GM12878 (cell line): ENCODE results near the gene DEPDC1. TPM values are rescaled to one million over a fixed set of nuclear protein-coding genes. Genes with fewer than 3 reads are reported as not detected.

Experiments
- ATAC-seq: fragments of 200-7000 bp; cut with Tn5 transposase; 3 replicates; pipeline ENCODE4 v1.9.1; 2020; ENCODE audit warnings: mild to moderate bottlenecking, moderate library complexity
- BruUV-seq: library from RNA; stranded (reverse); fragments of 400-500 nt; replicated peaks from 2 replicates; lab custom pipeline; 2021; lab: Mats Ljungman, UMichigan
- CTCF ChIA-PET: fragments of 300-600 bp; sonication (Branson Sonifier 250); formaldehyde crosslinking; extraction: SDS; loops from one replicate; lab custom pipeline; 2021; ENCODE audit warnings: inconsistent platforms; lab: Yijun Ruan, JAX
- POLR2A ChIA-PET: fragments of 350-600 bp; formaldehyde crosslinking; extraction: SDS; loops from one replicate; lab custom pipeline; 2021; ENCODE audit warnings: inconsistent platforms; lab: Charles Lee
- RAD21 ChIA-PET: fragments of 300-600 bp; sonication (Branson Sonifier 250); formaldehyde crosslinking; loops from one replicate; lab custom pipeline; 2023; ENCODE audit warnings: antibody characterized with exemption; ENCODE audit not compliant: unreplicated experiment; lab: Charles Lee
- SMC1A ChIA-PET: fragments of 300-600 bp; sonication (Branson Sonifier 250); formaldehyde crosslinking; loops from one replicate; lab custom pipeline; 2023; ENCODE audit not compliant: unreplicated experiment, uncharacterized antibody; lab: Charles Lee
- DNase-seq: peaks from one replicate; pipeline ENCODE4 v3.0.0-alpha.2; 2011; ENCODE audit warnings: low read depth, low spot score
- FAIRE-seq: peaks from 3 replicates; lab custom pipeline; 2011; peaks lifted over from hg19 to GRCh38; lab: Jason Lieb, UNC
- H2AFZ ChIP-seq: 2 replicates; pipeline ENCODE4 v1.6.0; 2011; ENCODE audit warnings: low read depth, low read length, control low read depth; ENCODE audit not compliant: control insufficient read depth
- H3K27ac ChIP-seq: 2 replicates; pipeline ENCODE4 v1.5.1; 2011; ENCODE audit warnings: control low read depth; ENCODE audit not compliant: control insufficient read depth, insufficient read depth
- H3K27me3 ChIP-seq, 2 experiments: replicated peaks in 1 of 2; 2 replicates each; pipeline versions ENCODE4 v1.6.0 to v1.6.1; 2011; ENCODE audit warnings: low read length in 1 of 2; ENCODE audit not compliant: control insufficient read depth in 2 of 2, insufficient read depth in 2 of 2
- H3K36me3 ChIP-seq, 2 experiments: 2 replicates each; pipeline ENCODE4 v1.5.1; 2011; ENCODE audit warnings: low read length in 1 of 2; ENCODE audit not compliant: control insufficient read depth in 2 of 2, insufficient read depth in 2 of 2
- H3K4me1 ChIP-seq: 2 replicates; pipeline ENCODE4 v1.6.1; 2011; ENCODE audit warnings: mild to moderate bottlenecking, low read length, moderate library complexity, mixed read lengths; ENCODE audit not compliant: control insufficient read depth, insufficient read depth
- H3K4me2 ChIP-seq: 2 replicates; pipeline ENCODE4 v1.6.0; 2011; ENCODE audit warnings: control low read depth; ENCODE audit not compliant: control insufficient read depth, insufficient read depth
- H3K4me3 ChIP-seq: fragments of 200-600 bp; sonication (generic); 2 replicates; pipeline ENCODE4 v1.5.1; 2016
- H3K79me2 ChIP-seq: 2 replicates; pipeline ENCODE4 v1.6.0; 2011; ENCODE audit warnings: low read length; ENCODE audit not compliant: control insufficient read depth, insufficient read depth
- H3K9ac ChIP-seq: 2 replicates; pipeline ENCODE4 v1.8.0; 2011; ENCODE audit warnings: low read length, control low read depth, mixed read lengths; ENCODE audit not compliant: control insufficient read depth, insufficient read depth
- H3K9me3 ChIP-seq: replicated peaks from 3 replicates; pipeline ENCODE4 v1.5.1; 2011; ENCODE audit warnings: mild to moderate bottlenecking, low read length; ENCODE audit not compliant: control insufficient read depth, insufficient read depth
- H4K20me1 ChIP-seq: 2 replicates; pipeline ENCODE4 v1.6.0; 2011; ENCODE audit not compliant: control insufficient read depth, insufficient read depth
- CHD2 ChIP-seq: IDR thresholded peaks from 2 replicates; pipeline ENCODE4 v1.6.1; 2011; ENCODE audit warnings: low read depth, low read length, improper control_type of control experiment, borderline replicate concordance
- E2F8 ChIP-seq: fragments of 450-650 bp; IDR thresholded peaks from 2 replicates; pipeline ENCODE4 v1.6.1; 2018; ENCODE audit warnings: mild to moderate bottlenecking, low read depth, moderate library complexity; ENCODE audit not compliant: partially characterized antibody
- IKZF1 ChIP-seq: fragments of 450-650 bp; conservative IDR thresholded peaks from 2 replicates; pipeline ENCODE4 v1.6.1; 2017; ENCODE audit warnings: antibody characterized with exemption, mild to moderate bottlenecking
- LARP7 ChIP-seq: fragments of 450-650 bp; IDR thresholded peaks from 2 replicates; pipeline ENCODE4 v1.6.1; 2017; ENCODE audit warnings: mild to moderate bottlenecking
- NBN ChIP-seq: fragments of 450-650 bp; IDR thresholded peaks from 2 replicates; pipeline ENCODE4 v1.6.1; 2016
- POLR2AphosphoS5 ChIP-seq: IDR thresholded peaks from 2 replicates; pipeline ENCODE4 v1.6.1; 2011; ENCODE audit warnings: mild to moderate bottlenecking, low read length, inconsistent platforms
- SP1 ChIP-seq: IDR thresholded peaks from one replicate; pipeline ENCODE4 v1.6.1; 2011; ENCODE audit warnings: low read depth, low read length
- STAT1 ChIP-seq: fragments of 450-650 bp; conservative IDR thresholded peaks from 2 replicates; pipeline ENCODE4 v1.6.1; 2014; ENCODE audit warnings: antibody characterized with exemption, mild to moderate bottlenecking
- USF2 ChIP-seq: IDR thresholded peaks from 2 replicates; pipeline ENCODE4 v1.6.1; 2011; ENCODE audit warnings: low read depth, low read length, improper control_type of control experiment, borderline replicate concordance
- ZBTB4 ChIP-seq: fragments of 450-650 bp; formaldehyde crosslinking; IDR thresholded peaks from 2 replicates; pipeline ENCODE4 v1.4.0; 2022; ENCODE audit warnings: mild to moderate bottlenecking, moderate library complexity
- ZNF207 ChIP-seq: fragments of 450-650 bp; IDR thresholded peaks from 2 replicates; pipeline ENCODE4 v1.6.1; 2014; ENCODE audit warnings: antibody characterized with exemption, mild to moderate bottlenecking, borderline replicate concordance
- ZZZ3 ChIP-seq: IDR thresholded peaks from 2 replicates; pipeline ENCODE4 v1.6.1; 2011; ENCODE audit warnings: low read depth; ENCODE audit not compliant: control insufficient read depth, insufficient read length
- WGBS: methylation state at CpG from one replicate; pipeline ENCODE4 v1.1.6; 2016; ENCODE audit warnings: low lambda C conversion rate; ENCODE audit not compliant: insufficient replicate concordance, insufficient coverage; ENCODE audit errors: missing lambda C conversion rate; 5-methylcytosine and 5-hydroxymethylcytosine counted together
- in situ Hi-C: fragments of 300-500 bp; cut with MboI; formaldehyde crosslinking; loops from 9 replicates; pipeline ENCODE4 v1.14.3; 2018; ENCODE audit warnings: mixed read lengths
- intact Hi-C: fragments of 100-400 bp; cut with micrococcal nuclease; formaldehyde crosslinking; loops from one replicate; pipeline ENCODE4 v1.14.2; 2022; ENCODE audit not compliant: unreplicated experiment
- polyA plus RNA-seq, 11 experiments: library from polyadenylated mRNA; depleted of rRNA in 4 of 11; unstranded in 6 of 11; stranded (reverse) in 5 of 11; fragments of >200 nt; fragmentation: Nextera tagmentation in 4 of 11; fragmentation: Illumina TruSeq in 1 of 11; extraction: Ambion mirVana in 4 of 11; extraction: Trizol in 1 of 11; gene quantifications; 1 replicate in 1 of 11; 2 replicates in 10 of 11; pipeline versions ENCODE4 v1.2.1 to v1.2.3, GENCODE V29; 2011 to 2016; ENCODE audit warnings: inconsistent platforms in 2 of 11, missing spikeins in 2 of 11, low read depth in 1 of 11
- total RNA-seq, 4 experiments: library from RNA; depleted of rRNA in 3 of 4; stranded (reverse); fragments of >200 nt in 3 of 4; fragmentation: Illumina TruSeq in 1 of 4; extraction: Trizol in 1 of 4; gene quantifications; 2 replicates each; pipeline versions ENCODE4 v1.2.1 to v1.2.3, GENCODE V29; 2013 to 2021

DEPDC1 gene
- total and polyA plus RNA-seq, 10 of the 15 experiments (the other 5 are each of a cell fraction or from before 2014, with no cell fraction given) = 6.9 to 36.5 (median 17.6) TPM

- no peak for DNase-seq
- BruUV-seq = no TSS peak
- 17% methylated on average over 3 of the region's 3 CpGs for WGBS
- Histone ChIP-seq H3K4me1 (no peaks in the 10 kb centered on the region), H3K27ac (no peak overlapping the region), H3K9me3 (no peaks in the 10 kb centered on the region), H3K79me2 (no peaks in the 10 kb centered on the region), H3K27me3 (no peaks in the 10 kb centered on the region), H3K4me3 (no peak overlapping the region), H4K20me1 (no peaks in the 10 kb centered on the region), H3K4me2 (no peak overlapping the region), H3K36me3 (no peaks in the 10 kb centered on the region), H2AFZ (no peak overlapping the region), H3K9ac (no peak overlapping the region)
- in situ Hi-C loops = no loop called here
- ChIA-PET CTCF (interaction anchor here (1.0 kb wide), 1 partner anchor 27 kb away, joined by 3 read pairs; no protein-coding TSS in a partner anchor), POLR2A (no interaction called here), SMC1A (no interaction called here), RAD21 (no interaction called here)
- no peak for ATAC-seq
- no peak for TF ChIP-seq IKZF1
- no peak for TF ChIP-seq LARP7
- no peak for TF ChIP-seq ZNF207
- no peak for TF ChIP-seq POLR2AphosphoS5
- TF ChIP-seq STAT1 = no peak
- TF ChIP-seq ZZZ3 = no peak
- no peak for TF ChIP-seq NBN
- no peak for TF ChIP-seq CHD2
- no peak for TF ChIP-seq SP1
- TF ChIP-seq ZBTB4 = no peak
- TF ChIP-seq USF2 = no peak
- no peak for TF ChIP-seq E2F8
- no peak for FAIRE-seq
- intact Hi-C loops = no loop called here
Observed at GRCh38 chr1:68506386-68506785, 9.5 kb upstream of the DEPDC1 start.
